ENCODE data around the gene ZFPM1. TPM values are rescaled to one million over a fixed set of nuclear protein-coding genes. Genes with fewer than 3 reads are reported as not detected.

Gene ZFPM1
- total RNA-seq, 1 donor from 2014 or later: 6.8 TPM

- Mint-ChIP-seq H3K9me3 (ENCODE audit: unreplicated experiment) (no peaks in the 10 kb centered on the region), H3K4me3 (ENCODE audit: unreplicated experiment) (no peak overlapping the region), H3K27me3 (ENCODE audit: unreplicated experiment) (peaks cover 2% of the 10 kb centered on the region), H3K4me1 (ENCODE audit: unreplicated experiment) (no peaks in the 10 kb centered on the region), H3K27ac (ENCODE audit: unreplicated experiment) (no peak overlapping the region), H3K36me3 (ENCODE audit: low read depth, unreplicated experiment) (peaks cover 4% of the 10 kb centered on the region)
- TF ChIP-seq, protein P1, sequence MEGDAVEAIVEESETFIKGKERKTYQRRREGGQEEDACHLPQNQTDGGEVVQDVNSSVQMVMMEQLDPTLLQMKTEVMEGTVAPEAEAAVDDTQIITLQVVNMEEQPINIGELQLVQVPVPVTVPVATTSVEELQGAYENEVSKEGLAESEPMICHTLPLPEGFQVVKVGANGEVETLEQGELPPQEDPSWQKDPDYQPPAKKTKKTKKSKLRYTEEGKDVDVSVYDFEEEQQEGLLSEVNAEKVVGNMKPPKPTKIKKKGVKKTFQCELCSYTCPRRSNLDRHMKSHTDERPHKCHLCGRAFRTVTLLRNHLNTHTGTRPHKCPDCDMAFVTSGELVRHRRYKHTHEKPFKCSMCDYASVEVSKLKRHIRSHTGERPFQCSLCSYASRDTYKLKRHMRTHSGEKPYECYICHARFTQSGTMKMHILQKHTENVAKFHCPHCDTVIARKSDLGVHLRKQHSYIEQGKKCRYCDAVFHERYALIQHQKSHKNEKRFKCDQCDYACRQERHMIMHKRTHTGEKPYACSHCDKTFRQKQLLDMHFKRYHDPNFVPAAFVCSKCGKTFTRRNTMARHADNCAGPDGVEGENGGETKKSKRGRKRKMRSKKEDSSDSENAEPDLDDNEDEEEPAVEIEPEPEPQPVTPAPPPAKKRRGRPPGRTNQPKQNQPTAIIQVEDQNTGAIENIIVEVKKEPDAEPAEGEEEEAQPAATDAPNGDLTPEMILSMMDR (IDR thresholded peaks at IDR 0.05; ENCODE audit: unreplicated experiment): no peak
- no peak for DNase-seq (ENCODE audit: low spot score)
Observed at GRCh38 chr16:88491001-88491559, 38.0 kb downstream of the ZFPM1 start.

DNA sequence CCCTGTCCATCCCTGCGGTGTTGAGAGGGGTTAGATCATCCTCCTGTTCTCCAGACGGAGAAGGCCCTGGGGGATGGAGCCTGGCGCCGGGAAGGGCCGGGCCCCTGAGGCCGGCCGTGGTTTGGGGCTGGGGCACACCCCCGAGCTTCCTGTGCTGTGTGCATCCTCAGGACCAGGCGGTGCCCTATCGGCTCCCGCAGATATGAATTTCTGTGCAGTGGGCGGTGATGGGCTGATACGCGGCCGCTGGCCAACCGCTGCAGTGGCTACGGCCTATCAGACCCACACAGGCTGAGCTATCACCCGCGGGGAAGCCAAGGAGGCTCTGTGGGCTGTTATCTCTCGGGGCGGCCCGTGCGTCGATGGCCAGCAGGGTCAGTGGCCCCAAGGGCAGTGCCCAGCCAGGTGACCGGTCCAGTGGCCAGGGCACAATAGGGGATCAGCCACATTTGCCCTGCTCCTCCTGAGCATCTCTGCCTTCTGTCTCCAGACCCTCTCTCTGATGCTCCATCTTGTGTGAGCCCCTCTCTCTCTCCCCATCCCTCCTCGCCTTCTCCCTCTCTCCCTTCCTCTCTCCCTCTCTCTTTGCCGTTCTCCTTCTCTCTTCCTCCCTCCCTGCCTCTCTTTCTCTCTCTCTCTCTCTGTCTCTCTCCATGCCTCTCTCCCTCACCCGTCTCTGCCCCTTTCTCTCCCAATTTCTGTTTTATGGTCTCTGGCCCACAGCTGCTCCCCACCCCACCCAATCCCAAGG is 38.7 kb downstream of the ZFPM1 start:
- peaks cover 4% of the 10 kb centered on the region for H3K36me3 Mint-ChIP-seq (ENCODE audit: low read depth, unreplicated experiment)
- no peaks in the 10 kb centered on the region for H3K4me1 Mint-ChIP-seq (ENCODE audit: unreplicated experiment)
- DNase-seq (ENCODE audit: low spot score): no peak
- no peak overlapping the region for H3K27ac Mint-ChIP-seq (ENCODE audit: unreplicated experiment)
- no peak overlapping the region for H3K4me3 Mint-ChIP-seq (ENCODE audit: unreplicated experiment)
- H3K27me3 Mint-ChIP-seq (ENCODE audit: unreplicated experiment): no peaks in the 10 kb centered on the region
- TF ChIP-seq, protein P1 (IDR thresholded peaks at IDR 0.05; ENCODE audit: unreplicated experiment): no peak
- H3K9me3 Mint-ChIP-seq (ENCODE audit: unreplicated experiment): no peaks in the 10 kb centered on the region

DNA sequence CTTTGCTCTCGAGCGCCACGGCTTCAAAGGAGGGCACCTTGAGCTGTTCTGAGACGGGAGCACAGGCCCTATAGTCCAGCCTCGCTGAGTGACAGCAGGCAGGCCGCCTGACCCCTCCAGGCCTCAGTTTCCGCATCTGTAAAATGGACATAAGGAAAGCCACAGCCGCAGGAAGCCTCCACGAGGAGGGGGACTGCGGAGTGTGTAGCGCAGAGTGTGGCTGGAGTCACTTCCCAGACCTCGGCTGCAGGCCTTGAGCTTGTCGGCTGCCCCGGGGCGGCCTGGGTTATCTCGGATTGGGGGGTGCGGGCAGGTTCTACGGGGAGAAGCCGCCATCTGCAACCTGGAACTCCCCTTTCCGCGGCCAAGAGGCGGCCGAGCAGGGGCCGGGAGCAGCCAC is 40.8 kb downstream of the ZFPM1 start:
- Mint-ChIP-seq H3K27me3 (ENCODE audit: unreplicated experiment) (no peaks in the 10 kb centered on the region), H3K4me3 (ENCODE audit: unreplicated experiment) (no peak overlapping the region), H3K36me3 (ENCODE audit: low read depth, unreplicated experiment) (no peaks in the 10 kb centered on the region), H3K9me3 (ENCODE audit: unreplicated experiment) (no peaks in the 10 kb centered on the region), H3K4me1 (ENCODE audit: unreplicated experiment) (no peaks in the 10 kb centered on the region), H3K27ac (ENCODE audit: unreplicated experiment) (no peak overlapping the region)
- no peak for DNase-seq (ENCODE audit: low spot score)
- TF ChIP-seq, protein P1 (IDR thresholded peaks at IDR 0.05; ENCODE audit: unreplicated experiment): no peak

DNA sequence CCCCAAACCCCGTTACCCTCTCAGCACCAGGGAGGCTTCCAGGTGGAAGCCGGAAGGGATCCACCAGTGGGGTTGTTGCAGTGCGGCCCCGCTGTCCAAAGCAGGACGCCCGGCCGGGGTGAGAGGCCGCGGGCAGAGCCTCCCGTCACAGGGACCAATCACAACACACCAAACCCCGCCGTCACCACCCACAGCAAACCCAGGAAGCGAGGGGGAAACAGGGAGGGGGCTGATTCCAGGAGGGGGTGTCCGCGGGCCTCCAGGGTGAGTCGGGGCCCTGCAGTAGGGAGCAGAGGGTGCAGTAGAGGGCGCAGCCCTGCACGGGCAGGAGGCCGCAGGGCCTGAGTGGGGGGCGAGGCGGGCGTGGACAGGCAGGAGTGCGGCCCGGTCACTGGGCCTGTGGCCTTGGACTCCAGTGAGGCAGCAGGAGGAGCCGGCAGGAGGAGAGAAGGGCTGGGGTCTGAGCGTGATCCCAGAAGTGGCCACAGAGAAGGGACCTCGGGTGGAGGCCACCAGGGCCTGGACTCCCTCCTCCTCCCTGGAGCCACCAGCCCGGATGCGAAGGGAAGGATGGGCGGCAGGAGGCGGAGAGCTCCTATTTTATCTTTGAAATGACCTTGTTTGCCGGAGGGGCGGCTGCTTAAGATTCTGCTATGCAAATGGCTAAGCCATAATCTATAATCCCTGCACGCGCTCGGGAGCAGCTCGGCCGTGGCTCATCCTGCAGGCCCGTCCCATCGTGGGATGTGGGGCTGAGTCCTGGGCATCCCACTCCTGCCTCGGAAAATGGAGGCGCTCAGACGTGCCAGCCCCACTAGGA is 41.5 kb downstream of the ZFPM1 start:
- no peak for DNase-seq (ENCODE audit: low spot score)
- H3K9me3 Mint-ChIP-seq (ENCODE audit: unreplicated experiment): no peaks in the 10 kb centered on the region
- TF ChIP-seq, protein P1 (IDR thresholded peaks at IDR 0.05; ENCODE audit: unreplicated experiment): no peak
- no peaks in the 10 kb centered on the region for H3K4me1 Mint-ChIP-seq (ENCODE audit: unreplicated experiment)
- no peak overlapping the region for H3K27ac Mint-ChIP-seq (ENCODE audit: unreplicated experiment)
- no peak overlapping the region for H3K4me3 Mint-ChIP-seq (ENCODE audit: unreplicated experiment)
- no peaks in the 10 kb centered on the region for H3K36me3 Mint-ChIP-seq (ENCODE audit: low read depth, unreplicated experiment)
- H3K27me3 Mint-ChIP-seq (ENCODE audit: unreplicated experiment): no peaks in the 10 kb centered on the region
